Measurements from ENCODE around the gene EZR. TPM values are rescaled to one million over a fixed set of nuclear protein-coding genes. Genes with fewer than 3 reads are reported as not detected.
"Not testable (repeated sequence)": the region's sequence is repeated elsewhere in the genome, so short reads cannot be mapped to it uniquely, and the experiment has no call there.

The EZR gene
- total RNA-seq, 1 experiment from 2014 or later: 88.5 TPM

DNA sequence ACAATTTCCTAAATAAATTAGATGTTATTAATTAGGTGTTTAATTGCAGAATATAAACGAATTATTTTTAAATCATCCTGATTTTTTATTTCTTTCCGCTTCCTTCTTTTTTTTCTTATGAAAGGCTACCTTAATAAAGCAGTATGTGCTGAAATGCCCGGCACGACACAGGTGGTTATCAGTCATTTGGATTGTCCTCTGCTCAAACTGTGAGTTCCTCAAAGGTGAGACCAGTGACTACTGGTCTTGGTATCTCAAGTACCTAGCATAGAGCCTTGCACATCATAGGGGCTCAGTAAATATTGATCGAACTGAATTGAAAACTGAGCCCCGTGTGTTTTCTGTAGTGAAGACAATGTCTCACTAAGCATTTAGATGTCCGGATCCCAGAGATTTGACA lies 9.6 kb upstream of the EZR start:
- Histone ChIP-seq H3K9me2 (replicated peaks; ENCODE audit: insufficient read depth, low read length) (no peaks in the 10 kb centered on the region), H3K9ac (ENCODE audit: low read length) (no peak overlapping the region), H3K4me3 (ENCODE audit: low read length) (no peak overlapping the region), H3K9me3 (ENCODE audit: low read length) (no peaks in the 10 kb centered on the region), H3K4me2 (ENCODE audit: low read depth, low read length, poor library complexity, severe bottlenecking) (no peak overlapping the region), H4K20me1 (ENCODE audit: insufficient read depth, low read depth, low read length) (no peaks in the 10 kb centered on the region), H2AFZ (ENCODE audit: low read length) (no peak overlapping the region), H3K4me1 (ENCODE audit: low read length) (no peaks in the 10 kb centered on the region), H3K36me3 (ENCODE audit: insufficient read depth, low read length) (no peaks in the 10 kb centered on the region), H3K27me3 (ENCODE audit: low read length) (no peaks in the 10 kb centered on the region), H3K27ac (ENCODE audit: low read length) (no peak overlapping the region), H3K79me2 (ENCODE audit: low read length) (no peaks in the 10 kb centered on the region)
- DNase-seq: no peak

- DNase-seq: no peak
- Histone ChIP-seq H3K36me3 (ENCODE audit: insufficient read depth, low read length) (no peaks in the 10 kb centered on the region), H3K4me2 (ENCODE audit: low read depth, low read length, poor library complexity, severe bottlenecking) (no peak overlapping the region), H3K9me3 (ENCODE audit: low read length) (no peaks in the 10 kb centered on the region), H3K4me3 (ENCODE audit: low read length) (no peak overlapping the region), H3K4me1 (ENCODE audit: low read length) (0 out of 2 replicates have a peak, but pooled peaks cover 2% of the 10 kb centered on the region), H3K27me3 (ENCODE audit: low read length) (no peaks in the 10 kb centered on the region), H4K20me1 (ENCODE audit: insufficient read depth, low read depth, low read length) (no peaks in the 10 kb centered on the region), H3K79me2 (ENCODE audit: low read length) (no peaks in the 10 kb centered on the region), H3K9ac (ENCODE audit: low read length) (no peak overlapping the region), H3K27ac (ENCODE audit: low read length) (no peak overlapping the region), H2AFZ (ENCODE audit: low read length) (no peak overlapping the region), H3K9me2 (replicated peaks; ENCODE audit: insufficient read depth, low read length) (no peaks in the 10 kb centered on the region)
These were observed 7.8 kb upstream of the EZR start for GRCh38 chr6:158826819-158827501.

DNA sequence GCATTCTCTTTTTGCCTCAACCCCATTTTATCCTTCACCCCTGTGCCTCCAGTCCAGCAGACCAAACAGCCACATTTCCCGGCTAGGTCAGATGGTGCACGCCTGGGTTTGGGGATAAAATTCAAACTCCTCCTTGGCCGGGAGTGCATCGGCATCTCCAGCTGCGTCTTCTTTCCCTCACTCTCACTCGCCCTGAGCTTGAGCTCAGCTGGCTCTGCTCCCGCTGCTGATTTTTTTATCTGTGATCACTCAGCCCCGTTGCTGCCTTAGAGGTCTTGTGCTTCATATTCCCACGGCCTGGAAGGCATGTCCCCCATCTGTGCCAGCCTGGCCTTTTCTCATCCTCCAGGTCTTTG lies 6.8 kb upstream of the EZR start:
- Histone ChIP-seq H3K9me3 (ENCODE audit: low read length) (no peaks in the 10 kb centered on the region), H2AFZ (ENCODE audit: low read length) (no peak overlapping the region), H3K27ac (ENCODE audit: low read length) (no peak overlapping the region), H4K20me1 (ENCODE audit: insufficient read depth, low read depth, low read length) (no peaks in the 10 kb centered on the region), H3K27me3 (ENCODE audit: low read length) (no peaks in the 10 kb centered on the region), H3K9ac (ENCODE audit: low read length) (no peak overlapping the region), H3K36me3 (ENCODE audit: insufficient read depth, low read length) (no peaks in the 10 kb centered on the region), H3K4me2 (ENCODE audit: low read depth, low read length, poor library complexity, severe bottlenecking) (no peak overlapping the region), H3K4me3 (ENCODE audit: low read length) (no peak overlapping the region), H3K9me2 (replicated peaks; ENCODE audit: insufficient read depth, low read length) (no peaks in the 10 kb centered on the region), H3K4me1 (ENCODE audit: low read length) (0 out of 2 replicates have a peak, but pooled peaks cover 2% of the 10 kb centered on the region), H3K79me2 (ENCODE audit: low read length) (no peaks in the 10 kb centered on the region)
- DNase-seq: no peak

DNA sequence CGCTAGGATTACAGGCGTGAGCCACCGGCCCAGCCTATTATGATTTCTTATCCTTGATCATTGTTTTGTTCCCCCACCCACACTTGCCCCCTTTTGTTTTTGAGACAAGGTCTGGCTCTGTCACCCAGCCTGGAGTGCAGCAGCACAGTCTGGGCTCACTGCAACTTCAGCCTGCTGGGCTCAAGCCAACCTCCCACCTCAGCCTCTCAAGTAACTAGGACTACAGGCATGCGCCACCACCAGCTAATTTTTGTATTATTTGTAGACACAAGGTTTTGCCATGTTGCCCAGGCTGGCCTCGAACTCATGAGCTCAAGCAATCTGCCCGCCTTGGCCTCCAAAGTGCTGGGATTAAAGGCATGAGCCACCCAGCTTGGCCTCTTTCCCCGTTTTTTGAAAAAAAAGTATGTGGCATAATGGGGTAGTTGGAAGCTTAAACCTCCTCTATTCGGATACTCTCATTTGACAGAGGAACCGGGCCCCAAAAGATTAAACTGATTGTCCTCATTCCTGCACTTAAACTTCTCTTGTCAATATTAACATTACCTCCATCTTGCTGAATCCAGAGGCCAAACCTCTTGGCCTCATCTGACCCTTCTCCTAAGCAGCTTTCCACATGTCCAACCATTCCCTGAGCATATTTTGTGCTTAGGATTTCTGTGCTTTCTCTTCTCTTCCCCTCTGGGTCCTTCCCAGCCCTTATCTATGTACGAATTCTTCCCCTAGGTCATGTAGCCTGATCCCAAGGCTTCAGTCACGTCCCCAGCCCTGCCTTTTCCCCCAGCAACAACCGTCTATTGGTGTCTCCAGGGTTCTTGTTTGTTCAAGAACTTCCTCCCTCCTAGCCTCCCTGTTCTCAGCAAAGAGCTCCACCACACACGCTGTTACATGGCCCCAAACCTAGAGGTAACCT lies 6.1 kb upstream of the EZR start:
- Histone ChIP-seq H2AFZ (ENCODE audit: low read length) (no peak overlapping the region), H3K79me2 (ENCODE audit: low read length) (no peaks in the 10 kb centered on the region), H3K9me2 (replicated peaks; ENCODE audit: insufficient read depth, low read length) (no peaks in the 10 kb centered on the region), H3K4me1 (ENCODE audit: low read length) (0 out of 2 replicates have a peak, but pooled peaks cover 2% of the 10 kb centered on the region), H3K4me2 (ENCODE audit: low read depth, low read length, poor library complexity, severe bottlenecking) (no peak overlapping the region), H3K9me3 (ENCODE audit: low read length) (no peaks in the 10 kb centered on the region), H3K9ac (ENCODE audit: low read length) (no peak overlapping the region), H3K36me3 (ENCODE audit: insufficient read depth, low read length) (no peaks in the 10 kb centered on the region), H3K27ac (ENCODE audit: low read length) (no peak overlapping the region), H3K4me3 (ENCODE audit: low read length) (no peak overlapping the region), H3K27me3 (ENCODE audit: low read length) (no peaks in the 10 kb centered on the region), H4K20me1 (ENCODE audit: insufficient read depth, low read depth, low read length) (no peaks in the 10 kb centered on the region)
- DNase-seq: no peak

DNA sequence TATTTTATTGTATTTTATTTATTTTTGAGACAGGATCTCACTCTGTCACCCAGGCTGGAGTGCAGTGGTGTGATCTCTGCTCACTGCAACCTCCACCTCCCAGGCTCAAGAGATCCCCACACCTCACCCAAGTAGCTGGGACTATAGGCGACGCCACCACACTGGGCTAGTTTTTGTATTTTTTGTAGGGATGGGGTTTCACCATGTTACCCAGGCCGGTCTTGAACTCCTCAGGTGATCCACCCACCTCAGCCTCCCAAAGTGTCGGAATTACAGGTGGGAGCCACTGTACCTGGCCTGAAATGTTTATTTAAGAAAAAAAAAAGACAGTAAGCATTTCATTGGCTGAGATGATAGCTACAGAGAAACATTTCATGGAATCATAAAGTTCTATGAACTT lies 4.4 kb upstream of the EZR start:
- H3K4me1 ChIP-seq (ENCODE audit: low read length); H4K20me1 ChIP-seq (ENCODE audit: insufficient read depth, low read depth, low read length); H3K4me3 ChIP-seq (ENCODE audit: low read length); H3K9me3 ChIP-seq (ENCODE audit: low read length); H3K9me2 ChIP-seq (replicated peaks; ENCODE audit: insufficient read depth, low read length); H3K27me3 ChIP-seq (ENCODE audit: low read length); DNase-seq; H3K4me2 ChIP-seq (ENCODE audit: low read depth, low read length, poor library complexity, severe bottlenecking); H2AFZ ChIP-seq (ENCODE audit: low read length); H3K9ac ChIP-seq (ENCODE audit: low read length); H3K79me2 ChIP-seq (ENCODE audit: low read length); H3K27ac ChIP-seq (ENCODE audit: low read length); H3K36me3 ChIP-seq (ENCODE audit: insufficient read depth, low read length): not testable (repeated sequence)

GRCh38 chr6:158819977-158820622 lies 932 bp upstream of the EZR start:
- H3K4me3 ChIP-seq (ENCODE audit: low read length): no peak overlapping the region; the same call in 1 of the 2 replicates
- H3K9me2 ChIP-seq (replicated peaks; ENCODE audit: insufficient read depth, low read length): no peaks in the 10 kb centered on the region
- H3K27me3 ChIP-seq (ENCODE audit: low read length): no peaks in the 10 kb centered on the region
- H3K9ac ChIP-seq (ENCODE audit: low read length): no peak overlapping the region
- H3K27ac ChIP-seq (ENCODE audit: low read length): no peak overlapping the region
- H3K4me2 ChIP-seq (ENCODE audit: low read depth, low read length, poor library complexity, severe bottlenecking): peak overlapping the region; percentile 94
- peaks cover 27% of the 10 kb centered on the region for H4K20me1 ChIP-seq (ENCODE audit: insufficient read depth, low read depth, low read length)
- H3K4me1 ChIP-seq (ENCODE audit: low read length): peaks cover 30% of the 10 kb centered on the region
- DNase-seq: no peak
- peaks cover 29% of the 10 kb centered on the region for H3K79me2 ChIP-seq (ENCODE audit: low read length)
- peaks cover 15% of the 10 kb centered on the region; the same call in 1 of the 2 replicates for H3K36me3 ChIP-seq (ENCODE audit: insufficient read depth, low read length)
- peak overlapping the region; percentile 92 for H2AFZ ChIP-seq (ENCODE audit: low read length)
- no peaks in the 10 kb centered on the region for H3K9me3 ChIP-seq (ENCODE audit: low read length)

- peak overlapping the region; percentile 78 for H3K9ac ChIP-seq (ENCODE audit: low read length)
- peaks cover 43% of the 10 kb centered on the region for H3K79me2 ChIP-seq (ENCODE audit: low read length)
- peaks cover 44% of the 10 kb centered on the region for H3K4me1 ChIP-seq (ENCODE audit: low read length)
- H3K4me2 ChIP-seq (ENCODE audit: low read depth, low read length, poor library complexity, severe bottlenecking): peak overlapping the region; percentile 94
- no peaks in the 10 kb centered on the region for H3K9me2 ChIP-seq (replicated peaks; ENCODE audit: insufficient read depth, low read length)
- H3K9me3 ChIP-seq (ENCODE audit: low read length): no peaks in the 10 kb centered on the region
- H3K27ac ChIP-seq (ENCODE audit: low read length): peak overlapping the region; percentile 96
- peaks cover 36% of the 10 kb centered on the region for H4K20me1 ChIP-seq (ENCODE audit: insufficient read depth, low read depth, low read length)
- H3K4me3 ChIP-seq (ENCODE audit: low read length): peak overlapping the region; percentile 82
- H3K27me3 ChIP-seq (ENCODE audit: low read length): no peaks in the 10 kb centered on the region
- H2AFZ ChIP-seq (ENCODE audit: low read length): 0 out of 2 replicates have a peak overlapping the region, but pooled peaks have one; percentile 92
- peak; percentile 86 for DNase-seq
- peaks cover 20% of the 10 kb centered on the region; the same call in 1 of the 2 replicates for H3K36me3 ChIP-seq (ENCODE audit: insufficient read depth, low read length)
These were observed 471 bp downstream of the EZR start for GRCh38 chr6:158818581-158819212.

Measured in Karpas-422 (cell line).